Cardiac muscle cell (in vitro differentiated cells and primary cell): ENCODE measurements around the gene MLLT1. TPM values are rescaled to one million over a fixed set of nuclear protein-coding genes. Genes with fewer than 3 reads are reported as not detected.

Experiments
- DNase-seq, 2 donors: peaks; one replicate each; pipeline versions ENCODE4 v3.0.0 to v3.0.0-alpha.2; 2010 to 2017; ENCODE audit warnings: low read depth in 1 of 2, low spot score in 1 of 2
- H3K27ac ChIP-seq: fragments of 200-600 bp; sonication (generic); 2 replicates; pipeline ENCODE4 v1.5.1; 2016
- H3K27me3 ChIP-seq: fragments of 200-600 bp; sonication (generic); 2 replicates; pipeline ENCODE4 v1.6.0; 2016; ENCODE audit warnings: control low read depth
- H3K36me3 ChIP-seq: fragments of 200-600 bp; sonication (generic); 2 replicates; pipeline ENCODE4 v1.5.1; 2016; ENCODE audit warnings: control low read depth
- H3K4me1 ChIP-seq: fragments of 200-600 bp; sonication (generic); 2 replicates; pipeline ENCODE4 v1.8.1; 2017; ENCODE audit warnings: low read depth, mild to moderate bottlenecking, mixed run types
- H3K4me3 ChIP-seq: fragments of 200-600 bp; sonication (generic); 2 replicates; pipeline ENCODE4 v1.5.1; 2016; ENCODE audit warnings: mild to moderate bottlenecking
- H3K9me3 ChIP-seq: fragments of 200-600 bp; sonication (generic); 2 replicates; pipeline ENCODE4 v1.5.1; 2017; ENCODE audit warnings: low read depth, mild to moderate bottlenecking, control low read depth
- CTCF ChIP-seq: IDR thresholded peaks from 2 replicates; pipeline ENCODE4 v1.5.1; 2012; ENCODE audit warnings: low read depth, mild to moderate bottlenecking, low read length
- polyA plus RNA-seq: library from polyadenylated mRNA; unstranded; fragments of >200 nt; fragmentation: Nextera tagmentation; extraction: Ambion mirVana; gene quantifications from 2 replicates; pipeline ENCODE4 v1.2.1, GENCODE V29; 2016
- total RNA-seq: library from RNA; depleted of rRNA; stranded (reverse); fragments of >200 nt; gene quantifications from 2 replicates; pipeline ENCODE4 v1.2.3, GENCODE V29; 2016

MLLT1 gene
- total and polyA plus RNA-seq, 2 experiments from 2014 or later: 31.1 to 46.9 TPM

DNA sequence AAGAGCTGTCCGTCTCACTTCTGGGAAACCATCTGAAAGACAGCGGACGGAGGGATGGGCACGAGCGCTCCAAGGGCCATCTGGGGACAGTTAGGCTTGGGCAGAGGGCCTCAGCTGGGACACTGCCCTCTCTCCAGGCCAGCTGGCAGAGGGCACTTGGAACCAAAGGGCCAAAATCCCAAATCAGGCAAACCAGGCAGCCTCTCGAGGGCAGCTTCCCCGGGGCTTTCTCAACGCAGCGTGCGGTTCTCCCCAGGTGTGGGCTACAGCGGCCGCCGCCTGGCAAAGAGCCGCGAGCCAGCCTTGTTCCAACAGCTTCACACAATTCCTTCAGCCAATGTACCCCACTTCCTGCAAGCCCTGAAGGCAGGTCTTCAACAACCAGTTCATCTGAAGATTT lies 5.0 kb downstream of the MLLT1 start:
- TF ChIP-seq CTCF: no peak
- peaks cover 2% of the 10 kb centered on the region for H3K36me3 ChIP-seq
- no peaks in the 10 kb centered on the region for H3K9me3 ChIP-seq
- peaks cover 93% of the 10 kb centered on the region for H3K4me1 ChIP-seq
- H3K27ac ChIP-seq: peak overlapping the region; percentile 91
- no peak for DNase-seq
- no peak overlapping the region for H3K4me3 ChIP-seq
- H3K27me3 ChIP-seq: no peaks in the 10 kb centered on the region

- H3K9me3 ChIP-seq: no peaks in the 10 kb centered on the region
- peaks cover 100% of the 10 kb centered on the region for H3K4me1 ChIP-seq
- H3K27me3 ChIP-seq: no peaks in the 10 kb centered on the region
- peak overlapping the region; percentile 91 for H3K27ac ChIP-seq
- no peak for TF ChIP-seq CTCF
- H3K36me3 ChIP-seq: peaks cover 4% of the 10 kb centered on the region
- no peak overlapping the region for H3K4me3 ChIP-seq
- DNase-seq: peak in 1 of 2 donors; percentile 92
Measured at GRCh38 chr19:6273701-6274601, 5.8 kb downstream of the MLLT1 start.

GRCh38 chr19:6272913-6273600 lies 6.7 kb downstream of the MLLT1 start:
- Histone ChIP-seq H3K27ac (peak overlapping the region; percentile 91), H3K4me1 (peaks cover 100% of the 10 kb centered on the region), H3K9me3 (no peaks in the 10 kb centered on the region), H3K4me3 (no peak overlapping the region), H3K27me3 (no peaks in the 10 kb centered on the region), H3K36me3 (peaks cover 4% of the 10 kb centered on the region)
- no peak for DNase-seq
- no peak for TF ChIP-seq CTCF

GRCh38 chr19:6272411-6272791 lies 7.4 kb downstream of the MLLT1 start:
- peaks cover 6% of the 10 kb centered on the region for H3K36me3 ChIP-seq
- no peak for TF ChIP-seq CTCF
- no peak overlapping the region for H3K4me3 ChIP-seq
- peak in 1 of 2 donors; percentile 77 for DNase-seq
- H3K27me3 ChIP-seq: no peaks in the 10 kb centered on the region
- H3K9me3 ChIP-seq: no peaks in the 10 kb centered on the region
- peak overlapping the region; percentile 91 for H3K27ac ChIP-seq
- H3K4me1 ChIP-seq: peaks cover 94% of the 10 kb centered on the region

- TF ChIP-seq CTCF: peak; percentile 13
- Histone ChIP-seq H3K4me3 (peak overlapping the region; percentile 2), H3K9me3 (no peaks in the 10 kb centered on the region), H3K36me3 (peaks cover 7% of the 10 kb centered on the region), H3K27ac (peak overlapping the region; percentile 91), H3K27me3 (no peaks in the 10 kb centered on the region), H3K4me1 (peaks cover 89% of the 10 kb centered on the region)
- DNase-seq: peak; percentile 71 to 91
Measured at GRCh38 chr19:6271721-6272410, 7.9 kb downstream of the MLLT1 start.
